ENCODE results near the gene S100A7. TPM values are rescaled to one million over a fixed set of nuclear protein-coding genes. Genes with fewer than 3 reads are reported as not detected.

S100A7 gene
- total and polyA plus RNA-seq, 2 of the 4 experiments (the other 2 are of a cell fraction): not detected

- Histone ChIP-seq H3K18ac (ENCODE audit: low read depth, low read length) (no peak overlapping the region), H2AK9ac (replicated peaks; ENCODE audit: low read depth, low read length, poor library complexity) (no peak overlapping the region), H3K56ac (ENCODE audit: extremely low read depth, insufficient read depth, low read length) (no peak overlapping the region), H3K23ac (ENCODE audit: low read depth, low read length) (no peak overlapping the region), H2BK15ac (ENCODE audit: low read depth, low read length) (no peak overlapping the region), H4K8ac (ENCODE audit: low read depth in 2 of 2, low read length in 2 of 2) (no peak overlapping the region), H3K27me3 (ENCODE audit: control insufficient read depth, insufficient read depth, low read length) (no peaks in the 10 kb centered on the region), H2BK20ac (ENCODE audit: low read depth, low read length) (no peak overlapping the region), H3K4ac (ENCODE audit: low read depth, low read length) (no peak overlapping the region), H3K9ac (ENCODE audit: low read depth, low read length) (no peak overlapping the region), H4K20me1 (ENCODE audit: insufficient read depth, low read length) (no peaks in the 10 kb centered on the region), H3K27ac (ENCODE audit: insufficient read depth, low read length) (no peak overlapping the region), H4K5ac (ENCODE audit: low read depth, low read length) (no peak overlapping the region), H3K9me3 (ENCODE audit: control insufficient read depth, insufficient read depth, low read length) (no peaks in the 10 kb centered on the region), H2AFZ (replicated peaks; ENCODE audit: low read length, poor library complexity) (no peak overlapping the region), H2AK5ac (ENCODE audit: low read depth, low read length) (no peak overlapping the region), H3K14ac (replicated peaks; ENCODE audit: low read depth, low read length) (no peak overlapping the region), H4K91ac (ENCODE audit: insufficient read depth, low read depth, low read length) (no peak overlapping the region), H3K9me1 (ENCODE audit: insufficient read depth, low read length) (no peaks in the 10 kb centered on the region), H3K79me1 (ENCODE audit: low read depth in 1 of 2, low read length in 2 of 2) (no peaks in the 10 kb centered on the region), H3K4me3 (ENCODE audit: insufficient read depth, low read depth, low read length) (no peak overlapping the region), H3K36me3 (ENCODE audit: control insufficient read depth, insufficient read depth, low read length) (no peaks in the 10 kb centered on the region), H3K4me2 (ENCODE audit: low read depth, low read length) (no peak overlapping the region), H2BK5ac (ENCODE audit: low read depth, low read length, poor library complexity, severe bottlenecking) (no peak overlapping the region), H3K4me1 (ENCODE audit: control insufficient read depth, insufficient read depth, low read length) (no peaks in the 10 kb centered on the region), H2BK120ac (ENCODE audit: low read depth, low read length) (no peak overlapping the region)
- peak; percentile 82 for ATAC-seq (ENCODE audit: low read depth)
- POLR2A ChIA-PET (ENCODE audit: unreplicated experiment): no interaction called here
- in situ Hi-C loops (cut with MboI; ENCODE audit: low sequenced_read_pairs): no loop called here
- dilution Hi-C loops (cut with HindIII; ENCODE audit: low sequenced_read_pairs, unreplicated experiment): no loop called here
- peak; percentile 64 for DNase-seq
- intact Hi-C loops (cut with micrococcal nuclease): loop anchor here (1.0 kb wide), 1 partner anchor 30 kb away; no protein-coding TSS in a partner anchor
- WGBS, 2 experiments (ENCODE audit: extremely low coverage in 2 of 2, insufficient read length in 1 of 2): 0% methylated on average over 2 of the region's 6 CpGs; no CpG with 5 or more reads in 1 of the 2 experiments
- BruUV-seq (replicated peaks): no TSS peak
- CTCF ChIA-PET: no interaction called here
- TF ChIP-seq RCOR1 (IDR thresholded peaks at IDR 0.05; ENCODE audit: insufficient replicate concordance, low read length) (peak; percentile 24), SMC3 (IDR thresholded peaks at IDR 0.05; ENCODE audit: low read depth, low read length) (no peak), CEBPB (IDR thresholded peaks at IDR 0.05; ENCODE audit: low read depth, low read length) (no peak), FOS (IDR thresholded peaks at IDR 0.05; ENCODE audit: low read depth, low read length) (no peak), RAD21 (IDR thresholded peaks at IDR 0.05; ENCODE audit: low read length) (no peak)
Measured at GRCh38 chr1:153422450-153423068, 37.9 kb downstream of the S100A7 start.

Data from IMR-90 (cell line).